ENCODE measurements around the gene MED12L.

DNA sequence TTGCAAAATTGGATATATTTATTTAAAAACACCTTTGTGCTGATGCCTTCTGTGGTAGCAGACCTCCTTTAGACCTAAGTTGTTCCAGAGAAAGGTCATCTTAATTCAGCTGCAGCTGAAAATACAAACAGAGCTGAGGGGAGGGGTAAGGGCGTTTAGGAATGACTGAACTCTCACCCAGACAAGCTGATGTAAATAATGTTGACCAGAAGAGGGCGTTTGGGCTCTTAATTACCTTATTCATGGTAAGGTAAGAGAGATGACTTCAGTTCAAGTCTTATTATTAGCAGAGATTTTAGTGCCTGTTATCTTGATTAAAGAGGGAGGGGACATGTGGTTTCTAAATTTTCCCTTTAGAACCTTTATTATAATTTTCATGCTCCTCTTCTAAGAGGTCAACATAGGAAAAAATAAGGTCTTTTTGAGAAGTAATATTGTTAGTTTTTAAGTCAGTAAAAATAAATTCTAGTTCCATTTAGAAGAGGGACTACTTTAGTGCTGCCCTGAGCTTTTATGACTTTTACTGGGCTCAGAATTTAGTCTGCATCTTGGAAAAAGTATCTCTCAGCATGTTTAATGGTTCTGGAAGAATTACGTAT lies 71.3 kb downstream of the MED12L start:
- TF ChIP-seq, protein P1, sequence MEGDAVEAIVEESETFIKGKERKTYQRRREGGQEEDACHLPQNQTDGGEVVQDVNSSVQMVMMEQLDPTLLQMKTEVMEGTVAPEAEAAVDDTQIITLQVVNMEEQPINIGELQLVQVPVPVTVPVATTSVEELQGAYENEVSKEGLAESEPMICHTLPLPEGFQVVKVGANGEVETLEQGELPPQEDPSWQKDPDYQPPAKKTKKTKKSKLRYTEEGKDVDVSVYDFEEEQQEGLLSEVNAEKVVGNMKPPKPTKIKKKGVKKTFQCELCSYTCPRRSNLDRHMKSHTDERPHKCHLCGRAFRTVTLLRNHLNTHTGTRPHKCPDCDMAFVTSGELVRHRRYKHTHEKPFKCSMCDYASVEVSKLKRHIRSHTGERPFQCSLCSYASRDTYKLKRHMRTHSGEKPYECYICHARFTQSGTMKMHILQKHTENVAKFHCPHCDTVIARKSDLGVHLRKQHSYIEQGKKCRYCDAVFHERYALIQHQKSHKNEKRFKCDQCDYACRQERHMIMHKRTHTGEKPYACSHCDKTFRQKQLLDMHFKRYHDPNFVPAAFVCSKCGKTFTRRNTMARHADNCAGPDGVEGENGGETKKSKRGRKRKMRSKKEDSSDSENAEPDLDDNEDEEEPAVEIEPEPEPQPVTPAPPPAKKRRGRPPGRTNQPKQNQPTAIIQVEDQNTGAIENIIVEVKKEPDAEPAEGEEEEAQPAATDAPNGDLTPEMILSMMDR (IDR thresholded peaks at IDR 0.05), result peak in 2 of 4 experiments; percentile 20 to 25
- no peak for TF ChIP-seq POLR2A (IDR thresholded peaks at IDR 0.05)
